Measurements from ENCODE around the gene RBM44.

GRCh38 chr2:237882510-237883481, 84.2 kb downstream of the RBM44 start:
- no peak for TF ChIP-seq CTCF (IDR thresholded peaks at IDR 0.05; ENCODE audit: low read depth, low read length)
- TF ChIP-seq POLR2A (IDR thresholded peaks at IDR 0.05; ENCODE audit: extremely low read depth, insufficient read length) = no peak

All from NB4 (cell line).